Peyer's patch (tissue), 4 donors: Measurements from ENCODE around the gene FAM229B.

Source experiments
- CTCF ChIP-seq, 6 experiments: fragments of 450-650 bp in 4 of 6; fragments of 200-600 bp in 2 of 6; sonication (generic) in 1 of 6; IDR thresholded peaks; one replicate each; pipeline ENCODE4 v1.5.1; 2017 to 2019; ENCODE audit warnings: antibody characterized with exemption in 6 of 6, mild to moderate bottlenecking in 3 of 6, moderate library complexity in 1 of 6
- POLR2A ChIP-seq, 2 donors: fragments of 450-650 bp; IDR thresholded peaks; one replicate each; pipeline ENCODE4 v1.5.1; 2017; ENCODE audit warnings: antibody characterized with exemption in 2 of 2, mild to moderate bottlenecking in 2 of 2, moderate library complexity in 2 of 2

GRCh38 chr6:112081569-112081968, 5.8 kb upstream of the FAM229B start:
- TF ChIP-seq CTCF (IDR thresholded peaks at IDR 0.05) (no peak), POLR2A (IDR thresholded peaks at IDR 0.05) (no peak)
